ENCODE results near the gene AVP.

DNA sequence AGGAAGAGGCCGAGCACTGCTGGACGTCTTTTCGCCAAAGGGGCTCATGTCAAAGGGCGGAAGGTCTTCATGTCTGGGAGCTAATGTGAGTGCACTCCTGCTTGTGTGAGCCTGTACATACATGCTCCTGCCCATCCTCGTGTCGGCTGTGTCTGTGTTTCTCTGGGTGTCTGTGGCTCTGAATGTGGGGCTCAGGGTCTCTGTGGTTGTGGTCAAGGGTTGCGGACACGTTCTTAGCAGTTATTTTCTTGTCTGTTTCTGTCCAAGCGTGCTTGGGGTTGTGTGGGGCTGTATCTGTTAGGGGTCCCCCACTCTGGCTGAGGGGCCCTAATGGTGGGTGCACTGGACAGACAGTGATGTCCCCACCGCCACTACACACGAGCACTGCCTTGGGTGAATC, 2.9 kb downstream of the AVP start:
- TF ChIP-seq, protein P1, sequence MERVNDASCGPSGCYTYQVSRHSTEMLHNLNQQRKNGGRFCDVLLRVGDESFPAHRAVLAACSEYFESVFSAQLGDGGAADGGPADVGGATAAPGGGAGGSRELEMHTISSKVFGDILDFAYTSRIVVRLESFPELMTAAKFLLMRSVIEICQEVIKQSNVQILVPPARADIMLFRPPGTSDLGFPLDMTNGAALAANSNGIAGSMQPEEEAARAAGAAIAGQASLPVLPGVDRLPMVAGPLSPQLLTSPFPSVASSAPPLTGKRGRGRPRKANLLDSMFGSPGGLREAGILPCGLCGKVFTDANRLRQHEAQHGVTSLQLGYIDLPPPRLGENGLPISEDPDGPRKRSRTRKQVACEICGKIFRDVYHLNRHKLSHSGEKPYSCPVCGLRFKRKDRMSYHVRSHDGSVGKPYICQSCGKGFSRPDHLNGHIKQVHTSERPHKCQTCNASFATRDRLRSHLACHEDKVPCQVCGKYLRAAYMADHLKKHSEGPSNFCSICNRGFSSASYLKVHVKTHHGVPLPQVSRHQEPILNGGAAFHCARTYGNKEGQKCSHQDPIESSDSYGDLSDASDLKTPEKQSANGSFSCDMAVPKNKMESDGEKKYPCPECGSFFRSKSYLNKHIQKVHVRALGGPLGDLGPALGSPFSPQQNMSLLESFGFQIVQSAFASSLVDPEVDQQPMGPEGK (CRISPR knock-in tag; IDR thresholded peaks at IDR 0.05; ENCODE audit: borderline replicate concordance) = no peak
- TF ChIP-seq TCF4 (CRISPR knock-in tag; IDR thresholded peaks at IDR 0.05; ENCODE audit: borderline replicate concordance) = no peak
- no peak for TF ChIP-seq BACH2 (CRISPR knock-in tag; IDR thresholded peaks at IDR 0.05; ENCODE audit: borderline replicate concordance)
- TF ChIP-seq OSR1 (CRISPR knock-in tag; IDR thresholded peaks at IDR 0.05) = no peak
- TF ChIP-seq RARB (CRISPR knock-in tag; IDR thresholded peaks at IDR 0.05) = no peak
- no peak for TF ChIP-seq ARNTL (CRISPR knock-in tag; IDR thresholded peaks at IDR 0.05; ENCODE audit: borderline replicate concordance, low read depth)
- no peak for TF ChIP-seq ZFP3 (CRISPR knock-in tag; IDR thresholded peaks at IDR 0.05)
- TF ChIP-seq, protein P2, sequence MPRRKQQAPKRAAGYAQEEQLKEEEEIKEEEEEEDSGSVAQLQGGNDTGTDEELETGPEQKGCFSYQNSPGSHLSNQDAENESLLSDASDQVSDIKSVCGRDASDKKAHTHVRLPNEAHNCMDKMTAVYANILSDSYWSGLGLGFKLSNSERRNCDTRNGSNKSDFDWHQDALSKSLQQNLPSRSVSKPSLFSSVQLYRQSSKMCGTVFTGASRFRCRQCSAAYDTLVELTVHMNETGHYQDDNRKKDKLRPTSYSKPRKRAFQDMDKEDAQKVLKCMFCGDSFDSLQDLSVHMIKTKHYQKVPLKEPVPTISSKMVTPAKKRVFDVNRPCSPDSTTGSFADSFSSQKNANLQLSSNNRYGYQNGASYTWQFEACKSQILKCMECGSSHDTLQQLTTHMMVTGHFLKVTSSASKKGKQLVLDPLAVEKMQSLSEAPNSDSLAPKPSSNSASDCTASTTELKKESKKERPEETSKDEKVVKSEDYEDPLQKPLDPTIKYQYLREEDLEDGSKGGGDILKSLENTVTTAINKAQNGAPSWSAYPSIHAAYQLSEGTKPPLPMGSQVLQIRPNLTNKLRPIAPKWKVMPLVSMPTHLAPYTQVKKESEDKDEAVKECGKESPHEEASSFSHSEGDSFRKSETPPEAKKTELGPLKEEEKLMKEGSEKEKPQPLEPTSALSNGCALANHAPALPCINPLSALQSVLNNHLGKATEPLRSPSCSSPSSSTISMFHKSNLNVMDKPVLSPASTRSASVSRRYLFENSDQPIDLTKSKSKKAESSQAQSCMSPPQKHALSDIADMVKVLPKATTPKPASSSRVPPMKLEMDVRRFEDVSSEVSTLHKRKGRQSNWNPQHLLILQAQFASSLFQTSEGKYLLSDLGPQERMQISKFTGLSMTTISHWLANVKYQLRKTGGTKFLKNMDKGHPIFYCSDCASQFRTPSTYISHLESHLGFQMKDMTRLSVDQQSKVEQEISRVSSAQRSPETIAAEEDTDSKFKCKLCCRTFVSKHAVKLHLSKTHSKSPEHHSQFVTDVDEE (CRISPR knock-in tag; IDR thresholded peaks at IDR 0.05) = no peak
- no peak for TF ChIP-seq TOX (CRISPR knock-in tag; IDR thresholded peaks at IDR 0.05; ENCODE audit: borderline replicate concordance)
